Measurements from ENCODE around the gene KLK13. TPM values are rescaled to one million over a fixed set of nuclear protein-coding genes. Genes with fewer than 3 reads are reported as not detected.
A peak's percentile ranks its signal among the peaks of the same experiment; 100 is the strongest.

The KLK13 gene
- total RNA-seq, 1 experiment from 2014 or later: not detected

DNA sequence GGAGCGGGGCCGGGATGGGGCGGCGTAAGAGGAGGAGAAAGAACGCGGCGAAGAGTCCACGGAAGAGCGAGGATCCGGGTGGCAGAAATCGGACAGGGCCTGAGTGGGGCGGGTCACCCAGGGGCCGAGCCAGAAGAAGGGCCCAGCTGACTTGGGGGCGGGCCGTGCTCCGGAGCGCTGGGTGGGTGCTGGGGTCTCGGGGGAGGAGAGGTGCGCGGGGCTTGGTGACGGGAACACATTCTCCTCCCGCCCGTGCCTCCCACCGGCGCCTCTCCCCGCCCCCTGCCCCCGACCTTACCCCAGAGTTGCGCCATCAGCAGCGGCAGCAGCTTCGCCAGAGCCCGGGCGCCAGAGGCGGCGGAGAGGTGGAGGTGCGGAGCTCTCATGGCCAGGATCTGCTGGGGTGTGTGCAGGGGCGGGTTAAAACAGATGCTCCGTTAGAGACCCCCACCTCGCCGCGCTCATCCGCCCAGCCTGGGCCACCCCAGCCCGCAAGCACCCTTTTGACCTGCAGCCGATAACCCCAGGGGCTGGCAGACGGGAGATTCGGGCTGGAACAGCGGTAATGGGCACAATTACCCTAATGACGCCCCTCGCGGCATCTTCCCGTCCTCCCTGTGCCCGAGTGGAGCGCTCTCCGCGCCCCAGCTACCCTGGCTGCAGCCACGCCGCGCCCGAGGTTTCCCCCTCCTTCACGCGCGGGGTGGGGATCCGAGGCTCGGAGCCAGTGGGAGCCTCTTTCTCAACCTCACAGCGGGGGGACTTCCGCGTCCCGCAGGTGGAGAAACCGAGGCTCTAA lies 45.9 kb downstream of the KLK13 start:
- no peak for DNase-seq (ENCODE audit: low spot score)
- H3K27me3 ChIP-seq (replicated peaks; ENCODE audit: insufficient read depth, low read depth, low read length, poor library complexity): peaks cover 65% of the 10 kb centered on the region
- intact Hi-C loops (cut with micrococcal nuclease; ENCODE audit: unreplicated experiment): loop anchor here (10.0 kb wide), 1 partner anchor 314 kb away; no protein-coding TSS in a partner anchor
- peak overlapping the region; percentile 4 for H3K4me3 ChIP-seq (ENCODE audit: low read depth, low read length, poor library complexity, severe bottlenecking)
- H3K27ac ChIP-seq (ENCODE audit: low read depth, low read length, poor library complexity, severe bottlenecking): no peak overlapping the region
- H3K4me1 ChIP-seq (ENCODE audit: insufficient read depth, low read length, poor library complexity, severe bottlenecking): peaks cover 7% of the 10 kb centered on the region
- CTCF ChIA-PET: no interaction called here
- POLR2A ChIA-PET (ENCODE audit: low non-redundant PET): no interaction called here
- TF ChIP-seq, protein P1, sequence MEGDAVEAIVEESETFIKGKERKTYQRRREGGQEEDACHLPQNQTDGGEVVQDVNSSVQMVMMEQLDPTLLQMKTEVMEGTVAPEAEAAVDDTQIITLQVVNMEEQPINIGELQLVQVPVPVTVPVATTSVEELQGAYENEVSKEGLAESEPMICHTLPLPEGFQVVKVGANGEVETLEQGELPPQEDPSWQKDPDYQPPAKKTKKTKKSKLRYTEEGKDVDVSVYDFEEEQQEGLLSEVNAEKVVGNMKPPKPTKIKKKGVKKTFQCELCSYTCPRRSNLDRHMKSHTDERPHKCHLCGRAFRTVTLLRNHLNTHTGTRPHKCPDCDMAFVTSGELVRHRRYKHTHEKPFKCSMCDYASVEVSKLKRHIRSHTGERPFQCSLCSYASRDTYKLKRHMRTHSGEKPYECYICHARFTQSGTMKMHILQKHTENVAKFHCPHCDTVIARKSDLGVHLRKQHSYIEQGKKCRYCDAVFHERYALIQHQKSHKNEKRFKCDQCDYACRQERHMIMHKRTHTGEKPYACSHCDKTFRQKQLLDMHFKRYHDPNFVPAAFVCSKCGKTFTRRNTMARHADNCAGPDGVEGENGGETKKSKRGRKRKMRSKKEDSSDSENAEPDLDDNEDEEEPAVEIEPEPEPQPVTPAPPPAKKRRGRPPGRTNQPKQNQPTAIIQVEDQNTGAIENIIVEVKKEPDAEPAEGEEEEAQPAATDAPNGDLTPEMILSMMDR (conservative IDR thresholded peaks at IDR 0.05; ENCODE audit: low read depth, low read length): no peak
- no peak for TF ChIP-seq EZH2 (IDR thresholded peaks at IDR 0.05; ENCODE audit: borderline replicate concordance, low read depth, low read length, poor library complexity, severe bottlenecking)
- H3K9me3 ChIP-seq (ENCODE audit: low read depth, low read length, poor library complexity, severe bottlenecking): no peaks in the 10 kb centered on the region
- H3K36me3 ChIP-seq (ENCODE audit: insufficient read depth, low read length, poor library complexity, severe bottlenecking): no peaks in the 10 kb centered on the region
- no TSS peak for BruUV-seq (replicated peaks)

DNA sequence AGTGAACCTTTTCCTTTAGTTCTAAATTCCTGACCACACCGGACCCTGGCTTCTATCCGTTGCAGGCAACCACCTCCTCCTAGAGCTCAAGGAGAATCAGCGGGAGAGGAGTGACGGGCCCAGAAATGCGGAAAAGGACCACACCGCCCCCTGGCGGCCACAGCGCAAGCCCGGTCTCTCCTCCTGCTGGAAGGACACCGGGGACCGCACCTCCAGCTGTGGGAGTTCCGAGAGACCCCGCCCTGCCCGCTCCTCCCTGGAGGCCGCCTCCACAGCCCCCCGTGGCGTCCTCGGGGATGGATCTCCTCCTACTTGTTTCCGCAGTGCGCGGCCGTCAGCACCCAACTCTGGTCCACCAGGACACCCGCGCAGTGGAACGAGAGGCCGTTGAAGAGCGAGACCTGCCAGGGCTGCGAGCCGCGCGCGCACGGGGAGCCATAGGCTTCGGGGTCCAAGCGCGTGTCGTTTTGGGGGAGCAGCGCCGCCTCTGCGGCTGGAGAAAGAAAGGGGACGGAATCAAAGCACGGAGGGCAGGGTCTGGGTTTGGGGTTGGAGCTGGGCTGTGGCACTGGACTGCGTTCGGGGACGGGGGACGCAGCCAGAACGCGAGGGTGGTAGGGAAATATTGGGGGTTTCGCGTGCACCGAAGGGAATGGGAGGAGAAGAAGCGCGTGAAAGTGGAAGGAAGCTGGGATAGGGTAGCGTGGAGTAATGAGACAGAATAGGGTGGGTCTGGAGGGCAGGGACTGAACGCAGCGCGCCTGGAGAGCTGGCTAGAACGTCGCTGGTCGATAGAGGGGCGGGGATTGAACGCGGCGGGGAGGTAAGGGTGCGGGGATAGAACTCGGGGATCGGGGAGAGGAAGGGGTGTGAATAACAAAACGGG lies 47.9 kb downstream of the KLK13 start:
- Histone ChIP-seq H3K27ac (ENCODE audit: low read depth, low read length, poor library complexity, severe bottlenecking) (no peak overlapping the region), H3K27me3 (replicated peaks; ENCODE audit: insufficient read depth, low read depth, low read length, poor library complexity) (peaks cover 54% of the 10 kb centered on the region), H3K9me3 (ENCODE audit: low read depth, low read length, poor library complexity, severe bottlenecking) (no peaks in the 10 kb centered on the region), H3K36me3 (ENCODE audit: insufficient read depth, low read length, poor library complexity, severe bottlenecking) (no peaks in the 10 kb centered on the region), H3K4me1 (ENCODE audit: insufficient read depth, low read length, poor library complexity, severe bottlenecking) (peaks cover 7% of the 10 kb centered on the region), H3K4me3 (ENCODE audit: low read depth, low read length, poor library complexity, severe bottlenecking) (peak overlapping the region; percentile 40)
- TF ChIP-seq, protein P1 (conservative IDR thresholded peaks at IDR 0.05; ENCODE audit: low read depth, low read length): peak; percentile 92
- TF ChIP-seq EZH2 (IDR thresholded peaks at IDR 0.05; ENCODE audit: borderline replicate concordance, low read depth, low read length, poor library complexity, severe bottlenecking): peak; percentile 86
- DNase-seq (ENCODE audit: low spot score): peak; percentile 85
- CTCF ChIA-PET: interaction anchor here (0.6 to 1.7 kb wide), 9 partner anchors 15 to 660 kb away, joined by 3 to 8 read pairs (median 4); no protein-coding TSS in a partner anchor
- no TSS peak for BruUV-seq (replicated peaks)
- POLR2A ChIA-PET (ENCODE audit: low non-redundant PET): no interaction called here
- intact Hi-C loops (cut with micrococcal nuclease; ENCODE audit: unreplicated experiment): loop anchor here (2.0 to 10.0 kb wide), 2 partner anchors 86 to 312 kb away; no protein-coding TSS in a partner anchor

DNA sequence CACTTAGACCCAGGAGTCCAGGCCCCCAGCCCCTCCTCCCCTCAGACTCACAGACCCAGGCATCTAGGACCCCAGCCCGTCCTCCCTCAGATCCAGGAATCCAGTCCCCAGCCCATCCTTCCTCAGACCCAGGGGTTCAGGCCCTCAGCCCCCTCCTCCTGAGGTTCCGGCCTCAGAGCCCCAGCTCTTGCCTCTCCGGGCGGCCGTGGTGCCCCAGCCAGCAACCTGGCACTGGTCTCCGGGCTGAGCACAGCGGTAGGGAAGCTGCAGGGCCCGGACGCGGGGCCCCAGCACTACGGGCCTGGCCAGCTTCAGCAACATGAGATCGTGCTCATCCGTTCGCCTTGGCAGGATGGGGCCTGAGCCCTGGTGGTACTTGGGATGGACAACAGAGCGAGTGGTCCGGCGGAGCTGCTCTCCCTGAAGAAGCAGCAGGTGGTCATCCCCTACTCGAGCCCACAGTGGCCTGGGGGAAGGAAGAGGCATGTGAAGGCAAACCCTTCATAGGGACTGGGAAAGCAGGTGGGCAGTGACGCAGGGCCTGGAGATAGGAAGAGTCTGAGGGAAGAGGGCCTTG lies 49.1 kb downstream of the KLK13 start:
- Histone ChIP-seq H3K9me3 (ENCODE audit: low read depth, low read length, poor library complexity, severe bottlenecking) (no peaks in the 10 kb centered on the region), H3K27ac (ENCODE audit: low read depth, low read length, poor library complexity, severe bottlenecking) (no peak overlapping the region), H3K4me1 (ENCODE audit: insufficient read depth, low read length, poor library complexity, severe bottlenecking) (peaks cover 7% of the 10 kb centered on the region), H3K36me3 (ENCODE audit: insufficient read depth, low read length, poor library complexity, severe bottlenecking) (no peaks in the 10 kb centered on the region), H3K4me3 (ENCODE audit: low read depth, low read length, poor library complexity, severe bottlenecking) (no peak overlapping the region), H3K27me3 (replicated peaks; ENCODE audit: insufficient read depth, low read depth, low read length, poor library complexity) (peaks cover 55% of the 10 kb centered on the region)
- ChIA-PET CTCF (interaction anchor here (0.6 to 1.7 kb wide), 2 partner anchors 86 to 565 kb away, joined by 3 to 7 read pairs; no protein-coding TSS in a partner anchor), POLR2A (ENCODE audit: low non-redundant PET) (no interaction called here)
- TF ChIP-seq, protein P1 (conservative IDR thresholded peaks at IDR 0.05; ENCODE audit: low read depth, low read length): no peak
- TF ChIP-seq EZH2 (IDR thresholded peaks at IDR 0.05; ENCODE audit: borderline replicate concordance, low read depth, low read length, poor library complexity, severe bottlenecking): no peak
- no peak for DNase-seq (ENCODE audit: low spot score)
- BruUV-seq (replicated peaks): no TSS peak
- intact Hi-C loops (cut with micrococcal nuclease; ENCODE audit: unreplicated experiment): loop anchor here (2.0 to 10.0 kb wide), 2 partner anchors 85 to 311 kb away; no protein-coding TSS in a partner anchor

Data from A673 (cell line).